Hematopoietic multipotent progenitor cell treated with erythropoietin and hydrocortisone succinate and interleukin-3 and kit ligand, for 6 days (in vitro differentiated cells): ENCODE results near the gene PRDM5.

Source experiments
- DNase-seq: peaks from one replicate; pipeline ENCODE4 v3.0.0-alpha.2; 2015

PRDM5 gene

GRCh38 chr4:120815361-120815760 lies 107.2 kb downstream of the PRDM5 start:
- no peak for DNase-seq

- DNase-seq: no peak
Measured at GRCh38 chr4:120814886-120815285, 107.6 kb downstream of the PRDM5 start.

- DNase-seq: no peak
Measured at GRCh38 chr4:120812216-120812615, 110.3 kb downstream of the PRDM5 start.

GRCh38 chr4:120809518-120809917 lies 113.0 kb downstream of the PRDM5 start:
- peak; percentile 10 for DNase-seq

GRCh38 chr4:120808475-120809141 lies 113.9 kb downstream of the PRDM5 start:
- DNase-seq: no peak

GRCh38 chr4:120801137-120801758 lies 121.3 kb downstream of the PRDM5 start:
- DNase-seq: no peak

GRCh38 chr4:120798570-120798969 lies 124.0 kb downstream of the PRDM5 start:
- no peak for DNase-seq

GRCh38 chr4:120796271-120796670 lies 126.3 kb downstream of the PRDM5 start:
- no peak for DNase-seq

GRCh38 chr4:120785202-120785601 lies 137.3 kb downstream of the PRDM5 start:
- DNase-seq: no peak

GRCh38 chr4:120777459-120777858 lies 145.1 kb downstream of the PRDM5 start:
- DNase-seq: no peak

- DNase-seq: no peak
Measured at GRCh38 chr4:120775431-120775830, 147.1 kb downstream of the PRDM5 start.

- peak; percentile 52 for DNase-seq
Measured at GRCh38 chr4:120773641-120774040, 148.9 kb downstream of the PRDM5 start.

- no peak for DNase-seq
Measured at GRCh38 chr4:120771907-120772306, 150.6 kb downstream of the PRDM5 start.

GRCh38 chr4:120770897-120771296 lies 151.6 kb downstream of the PRDM5 start:
- no peak for DNase-seq

GRCh38 chr4:120769227-120769626 lies 153.3 kb downstream of the PRDM5 start:
- DNase-seq: no peak

GRCh38 chr4:120765260-120765680 lies 157.3 kb downstream of the PRDM5 start:
- no peak for DNase-seq

- no peak for DNase-seq
Measured at GRCh38 chr4:120763650-120764049, 158.9 kb downstream of the PRDM5 start.

- DNase-seq: no peak
Measured at GRCh38 chr4:120761070-120761469, 161.5 kb downstream of the PRDM5 start.

GRCh38 chr4:120760047-120760446 lies 162.5 kb downstream of the PRDM5 start:
- no peak for DNase-seq

GRCh38 chr4:120755864-120756263 lies 166.7 kb downstream of the PRDM5 start:
- DNase-seq: no peak

- no peak for DNase-seq
Measured at GRCh38 chr4:120754590-120754989, 167.9 kb downstream of the PRDM5 start.

- no peak for DNase-seq
Measured at GRCh38 chr4:120753854-120754253, 168.7 kb downstream of the PRDM5 start.

- no peak for DNase-seq
Measured at GRCh38 chr4:120750152-120750525, 172.4 kb downstream of the PRDM5 start.

- DNase-seq: no peak
Measured at GRCh38 chr4:120749445-120750151, 172.9 kb downstream of the PRDM5 start.
